ENCODE results near the gene YIPF5. TPM values are rescaled to one million over a fixed set of nuclear protein-coding genes. Genes with fewer than 3 reads are reported as not detected.

The YIPF5 gene
- total and polyA plus RNA-seq, 2 donors (not counting 3 experiments of a cell fraction or from before 2014, with no cell fraction given) = 73.7 to 78.7 TPM

DNA sequence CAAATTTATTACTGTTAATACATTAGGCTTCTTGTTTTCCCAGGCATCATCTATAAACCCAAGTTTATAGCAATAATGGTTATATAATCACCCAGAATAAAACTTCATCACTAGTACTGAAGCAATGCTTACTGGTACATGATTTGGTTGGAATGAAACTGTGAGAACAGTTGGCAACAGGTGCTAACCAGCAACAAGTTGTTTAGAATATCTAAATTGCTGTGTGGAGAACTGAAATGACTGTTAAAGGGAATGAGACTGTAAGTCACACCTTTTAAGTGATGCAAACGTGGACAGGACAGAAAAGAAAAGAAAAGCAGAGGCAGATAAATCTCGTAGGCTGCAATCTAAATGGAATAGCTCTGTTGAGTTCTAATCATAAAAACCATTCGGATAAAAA lies 2.5 kb downstream of the YIPF5 start:
- H3K27me3 ChIP-seq (ENCODE audit: control insufficient read depth in 2 of 2, insufficient read depth in 2 of 2, low read length in 2 of 2) = no peaks in the 10 kb centered on the region
- peaks cover 41% of the 10 kb centered on the region for H3K79me2 ChIP-seq (ENCODE audit: control insufficient read depth, insufficient read depth, low read length)
- H3K36me3 ChIP-seq (ENCODE audit: control insufficient read depth in 2 of 2, extremely low read depth in 1 of 2, insufficient read depth in 2 of 2, low read length in 2 of 2) = peaks cover 7 to 8% of the 10 kb centered on the region in 2 experiments
- H3K4me1 ChIP-seq (ENCODE audit: control insufficient read depth, extremely low read depth, insufficient read depth, low read length) = peaks cover 31% of the 10 kb centered on the region
- no peaks in the 10 kb centered on the region for H3K9me1 ChIP-seq (replicated peaks; ENCODE audit: control insufficient read depth, extremely low read depth, insufficient read depth, low read length)
- no peaks in the 10 kb centered on the region for H3K9me3 ChIP-seq (replicated peaks; ENCODE audit: control insufficient read depth, insufficient read depth, low read length)
- H2AFZ ChIP-seq (ENCODE audit: low read depth, low read length) = no peak overlapping the region
- ChIA-PET POLR2A (no interaction called here), CTCF (interaction anchor here (1.3 kb wide), 1 partner anchor 11 kb away, joined by 3 read pairs; no protein-coding TSS in a partner anchor)
- peak overlapping the region; percentile 98 for H3K4me2 ChIP-seq (ENCODE audit: insufficient read depth, low read length)
- no peak for DNase-seq (ENCODE audit: low read depth, low spot score)
- H3K27ac ChIP-seq (ENCODE audit: insufficient read depth, low read depth, low read length) = no peak overlapping the region
- intact Hi-C loops (cut with micrococcal nuclease) (no loop called here), dilution Hi-C loops (cut with MboI; ENCODE audit: extremely low pct_ligation_motif_present, low sequenced_read_pairs) (no loop called here)
- no peak for FAIRE-seq
- TF ChIP-seq, protein P1, sequence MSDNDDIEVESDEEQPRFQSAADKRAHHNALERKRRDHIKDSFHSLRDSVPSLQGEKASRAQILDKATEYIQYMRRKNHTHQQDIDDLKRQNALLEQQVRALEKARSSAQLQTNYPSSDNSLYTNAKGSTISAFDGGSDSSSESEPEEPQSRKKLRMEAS (IDR thresholded peaks at IDR 0.05; ENCODE audit: insufficient read depth, insufficient read length) = no peak
- no peak for TF ChIP-seq POLR2AphosphoS5 (IDR thresholded peaks at IDR 0.05; ENCODE audit: insufficient read depth, low read depth, low read length)
- TF ChIP-seq, protein P2, sequence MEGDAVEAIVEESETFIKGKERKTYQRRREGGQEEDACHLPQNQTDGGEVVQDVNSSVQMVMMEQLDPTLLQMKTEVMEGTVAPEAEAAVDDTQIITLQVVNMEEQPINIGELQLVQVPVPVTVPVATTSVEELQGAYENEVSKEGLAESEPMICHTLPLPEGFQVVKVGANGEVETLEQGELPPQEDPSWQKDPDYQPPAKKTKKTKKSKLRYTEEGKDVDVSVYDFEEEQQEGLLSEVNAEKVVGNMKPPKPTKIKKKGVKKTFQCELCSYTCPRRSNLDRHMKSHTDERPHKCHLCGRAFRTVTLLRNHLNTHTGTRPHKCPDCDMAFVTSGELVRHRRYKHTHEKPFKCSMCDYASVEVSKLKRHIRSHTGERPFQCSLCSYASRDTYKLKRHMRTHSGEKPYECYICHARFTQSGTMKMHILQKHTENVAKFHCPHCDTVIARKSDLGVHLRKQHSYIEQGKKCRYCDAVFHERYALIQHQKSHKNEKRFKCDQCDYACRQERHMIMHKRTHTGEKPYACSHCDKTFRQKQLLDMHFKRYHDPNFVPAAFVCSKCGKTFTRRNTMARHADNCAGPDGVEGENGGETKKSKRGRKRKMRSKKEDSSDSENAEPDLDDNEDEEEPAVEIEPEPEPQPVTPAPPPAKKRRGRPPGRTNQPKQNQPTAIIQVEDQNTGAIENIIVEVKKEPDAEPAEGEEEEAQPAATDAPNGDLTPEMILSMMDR (IDR thresholded peaks at IDR 0.05; ENCODE audit: extremely low read depth in 1 of 2, insufficient read depth in 1 of 2, low read depth in 1 of 2, low read length in 2 of 2) = no peak
- TF ChIP-seq JUN (IDR thresholded peaks at IDR 0.05; ENCODE audit: borderline replicate concordance, insufficient read depth, insufficient read length, low read depth) = no peak
- no peak for TF ChIP-seq MYC (IDR thresholded peaks at IDR 0.05; ENCODE audit: low read depth, low read length)
- no peak for TF ChIP-seq FOS (IDR thresholded peaks at IDR 0.05; ENCODE audit: borderline replicate concordance, insufficient read depth, low read length)
- TF ChIP-seq POLR2A (IDR thresholded peaks at IDR 0.05; ENCODE audit: low read depth, low read length) = no peak
- TF ChIP-seq GATA2 (IDR thresholded peaks at IDR 0.05; ENCODE audit: insufficient read depth, insufficient read length, low read depth, low read length) = no peak
- no peak for TF ChIP-seq EZH2 (IDR thresholded peaks at IDR 0.05; ENCODE audit: borderline replicate concordance, low read depth, low read length, severe bottlenecking)
- BruUV-seq (replicated peaks) = no TSS peak
- H3K9ac ChIP-seq (replicated peaks; ENCODE audit: extremely low read depth, insufficient read depth, low read length) = no peak overlapping the region
- no peaks in the 10 kb centered on the region for H4K20me1 ChIP-seq (replicated peaks; ENCODE audit: control insufficient read depth, extremely low read depth, insufficient read depth, low read length)
- H3K4me3 ChIP-seq (replicated peaks in 1 of 3; ENCODE audit: insufficient read depth in 1 of 3, low read depth in 1 of 3, low read length in 3 of 3) = peak overlapping the region in 1 of 3 experiments; percentile 25
